ENCODE results near the gene FAR1. TPM values are rescaled to one million over a fixed set of nuclear protein-coding genes. Genes with fewer than 3 reads are reported as not detected.
"Not testable (repeated sequence)": the region's sequence is repeated elsewhere in the genome, so short reads cannot be mapped to it uniquely, and the experiment has no call there.

The FAR1 gene
- total RNA-seq, 1 experiment from 2014 or later: 44.7 TPM

DNA sequence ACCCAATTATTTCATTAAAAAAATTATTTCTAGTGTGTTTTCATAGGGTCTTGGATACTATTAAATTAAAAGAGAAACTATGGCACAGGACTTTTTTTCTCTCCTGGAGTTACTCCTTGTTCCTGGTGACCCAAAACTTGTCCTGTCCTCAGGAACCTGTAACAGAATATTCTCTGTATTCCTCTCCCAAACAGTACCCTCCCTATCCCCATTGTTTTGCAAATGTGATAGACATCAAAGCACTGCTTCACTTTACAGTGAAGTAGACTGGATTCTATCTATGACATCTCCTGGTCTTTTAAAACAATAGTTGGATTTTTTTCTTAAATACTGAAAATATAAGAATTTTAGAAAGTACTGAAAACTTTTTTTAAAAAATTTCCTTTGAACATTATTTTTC lies 37.2 kb downstream of the FAR1 start:
- no peak for DNase-seq (ENCODE audit: low read depth)

DNA sequence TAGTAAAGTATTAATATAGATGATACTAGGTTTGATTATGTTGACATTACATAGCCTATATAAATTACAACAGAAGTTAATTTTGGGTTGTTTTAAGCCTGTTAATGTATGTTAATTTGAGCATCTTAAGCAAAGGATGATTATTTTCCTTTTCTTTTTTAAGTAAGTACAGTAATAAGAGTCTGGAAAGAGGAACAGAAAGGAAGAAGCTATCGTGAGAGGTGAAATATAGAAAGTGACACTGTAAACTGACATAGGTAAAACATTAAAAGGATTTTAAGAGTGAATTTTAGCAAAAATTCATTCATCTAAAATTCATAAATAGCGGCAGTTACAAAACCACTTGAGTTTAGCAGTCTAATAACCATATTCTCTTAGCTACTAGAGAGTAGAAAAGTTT lies 45.5 kb downstream of the FAR1 start:
- DNase-seq (ENCODE audit: low read depth): no peak

DNA sequence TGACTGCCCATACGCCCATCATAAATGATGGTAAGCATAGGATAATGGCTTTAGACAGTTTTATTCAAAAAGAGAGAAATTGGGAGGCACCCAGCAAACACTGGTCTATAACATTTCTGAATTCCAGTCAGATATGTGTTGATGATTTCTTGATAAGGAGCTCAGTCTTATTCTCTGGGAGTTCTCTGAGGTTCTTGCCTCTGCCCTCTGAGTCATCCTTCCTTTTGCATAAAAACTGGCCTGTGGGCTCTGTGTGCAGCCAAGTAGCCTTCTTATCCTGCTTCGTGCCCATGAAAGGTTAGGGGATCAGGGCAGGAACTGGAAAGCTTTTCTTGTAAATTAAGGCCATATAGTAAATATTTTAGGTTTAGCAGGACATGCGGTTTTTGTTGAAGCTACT lies 48.9 kb downstream of the FAR1 start:
- DNase-seq (ENCODE audit: low read depth): peak; percentile 90

DNA sequence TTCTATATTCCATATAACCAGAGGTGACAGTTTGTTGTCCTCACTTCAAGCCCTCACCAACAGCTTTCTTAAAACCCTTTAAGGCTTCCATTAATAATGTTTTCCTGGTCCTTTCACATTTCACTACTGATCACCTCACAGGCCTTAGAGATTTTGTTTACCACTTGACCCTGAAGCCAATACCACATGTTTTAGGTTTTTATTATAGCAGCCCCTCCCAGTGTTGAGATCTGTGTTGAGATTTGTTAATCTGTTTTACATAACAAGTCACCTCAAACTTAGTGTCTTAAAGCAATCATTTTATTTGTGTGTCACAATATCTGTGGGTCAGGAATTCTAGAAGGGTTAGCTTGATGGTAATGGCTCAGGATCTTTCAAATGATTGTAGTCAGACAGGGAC lies 49.9 kb downstream of the FAR1 start:
- DNase-seq (ENCODE audit: low read depth): no peak

DNA sequence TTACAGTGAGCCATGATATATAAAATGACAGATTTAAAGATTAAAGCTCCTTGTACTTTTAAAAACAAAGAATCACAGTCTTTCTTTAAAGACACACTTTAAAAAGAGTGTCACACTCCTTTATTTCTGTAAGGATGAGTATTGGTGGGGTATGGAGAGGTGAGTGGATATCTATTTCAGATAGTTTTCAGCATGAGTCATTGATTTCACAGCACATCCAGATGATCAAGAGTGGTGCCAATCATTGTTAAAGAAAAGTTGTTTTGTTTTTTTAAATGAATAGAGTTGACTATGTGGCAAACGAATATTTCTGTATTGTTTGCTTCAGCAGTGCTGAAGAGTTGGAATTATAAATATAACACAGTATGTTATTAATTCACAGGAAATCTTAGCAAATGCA lies 52.5 kb downstream of the FAR1 start:
- DNase-seq (ENCODE audit: low read depth): peak; percentile 2

DNA sequence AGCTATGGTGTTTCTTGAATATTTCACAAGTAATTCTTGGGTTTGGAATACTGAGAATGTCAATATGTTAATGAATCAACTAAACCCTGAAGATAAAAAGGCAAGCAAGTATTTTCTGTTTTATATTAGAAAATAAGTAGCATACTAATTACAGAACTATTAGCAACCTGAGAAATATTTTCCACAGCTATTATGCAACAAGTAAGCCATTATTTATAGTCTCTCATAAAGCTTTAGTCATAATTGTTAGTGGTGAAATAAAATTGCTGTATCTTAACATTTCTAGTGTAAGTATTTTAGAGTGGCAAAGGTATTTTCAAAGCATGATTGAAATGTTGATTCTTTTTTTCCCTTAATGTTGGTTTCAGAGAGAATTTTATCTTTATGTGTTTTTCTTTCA lies 53.3 kb downstream of the FAR1 start:
- DNase-seq (ENCODE audit: low read depth): no peak

DNA sequence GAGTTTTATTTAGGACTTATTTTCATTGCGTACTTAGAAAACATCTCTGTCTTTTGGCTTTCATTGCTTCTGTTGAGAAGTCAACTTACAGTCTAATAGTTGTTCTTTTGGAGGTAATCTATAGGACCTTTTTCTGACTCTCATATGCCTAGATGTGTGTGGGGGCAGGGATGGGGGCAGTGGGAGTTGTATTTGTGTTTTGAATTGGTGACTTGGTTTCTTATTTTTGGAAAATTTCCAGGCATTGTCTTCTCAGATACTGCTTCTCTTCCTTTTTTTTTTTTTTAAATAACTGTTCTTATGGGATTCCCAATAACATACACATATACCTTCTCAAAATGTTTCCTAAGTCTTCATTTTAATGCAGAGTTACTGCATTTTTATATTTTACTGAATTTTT lies 58.0 kb downstream of the FAR1 start:
- DNase-seq (ENCODE audit: low read depth): no peak

DNA sequence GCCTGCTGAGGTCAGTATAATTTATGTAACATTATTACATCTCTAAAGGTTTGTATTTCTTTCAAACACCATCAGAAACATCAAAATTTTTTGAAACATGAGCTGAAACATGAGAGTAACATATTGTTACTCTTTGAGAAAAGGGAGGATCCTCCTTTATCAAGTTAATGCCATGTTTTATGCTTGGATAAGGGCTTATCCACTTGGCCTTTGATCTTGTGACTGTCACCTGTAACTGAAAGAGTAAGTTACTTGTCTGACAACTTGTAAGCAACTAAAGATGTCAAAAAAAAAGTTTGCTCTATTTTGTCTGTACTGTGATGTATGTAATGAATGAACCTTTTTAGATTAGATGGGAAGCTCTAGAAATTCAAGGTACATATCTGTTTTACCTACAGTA lies 59.6 kb downstream of the FAR1 start:
- DNase-seq (ENCODE audit: low read depth): no peak

DNA sequence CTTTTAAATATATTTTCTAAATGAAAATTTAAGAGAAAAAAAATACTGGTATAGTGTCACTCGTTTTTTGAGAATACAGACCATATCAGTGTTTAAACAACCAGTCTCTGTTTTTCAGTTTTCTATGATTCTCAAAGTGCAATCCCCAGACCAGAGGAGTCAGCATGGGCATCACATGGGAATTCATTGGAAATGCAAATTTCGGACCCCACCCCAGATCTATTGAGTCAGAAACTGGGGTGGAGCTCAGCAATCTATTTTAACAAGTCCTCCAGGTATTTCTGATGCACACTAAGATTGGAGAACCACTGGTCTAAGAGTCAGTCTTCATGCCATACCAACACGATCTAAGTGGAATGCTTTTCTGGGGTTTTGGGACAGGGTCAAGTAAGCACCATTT lies 66.1 kb downstream of the FAR1 start:
- DNase-seq (ENCODE audit: low read depth): no peak

DNA sequence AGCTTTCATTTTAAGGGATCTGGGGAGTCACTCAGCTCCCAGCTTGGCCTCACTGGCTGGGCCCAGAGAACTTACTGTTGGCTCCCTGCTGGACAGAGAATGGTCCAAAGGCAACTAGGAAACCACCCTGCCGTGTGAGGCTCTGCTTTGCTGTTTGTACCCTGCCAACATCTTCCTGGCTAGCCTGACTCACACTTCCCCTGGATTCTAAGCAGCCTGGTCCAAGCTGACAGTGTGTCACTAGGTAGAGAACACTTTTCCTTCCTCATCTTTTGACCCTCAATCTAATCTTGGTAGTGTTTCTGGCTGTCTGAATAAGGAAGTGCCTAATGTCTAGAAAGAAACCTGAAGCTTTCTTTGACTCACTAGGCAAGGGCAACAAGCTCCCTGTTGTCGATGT lies 76.7 kb downstream of the FAR1 start:
- DNase-seq (ENCODE audit: low read depth): peak; percentile 32

DNA sequence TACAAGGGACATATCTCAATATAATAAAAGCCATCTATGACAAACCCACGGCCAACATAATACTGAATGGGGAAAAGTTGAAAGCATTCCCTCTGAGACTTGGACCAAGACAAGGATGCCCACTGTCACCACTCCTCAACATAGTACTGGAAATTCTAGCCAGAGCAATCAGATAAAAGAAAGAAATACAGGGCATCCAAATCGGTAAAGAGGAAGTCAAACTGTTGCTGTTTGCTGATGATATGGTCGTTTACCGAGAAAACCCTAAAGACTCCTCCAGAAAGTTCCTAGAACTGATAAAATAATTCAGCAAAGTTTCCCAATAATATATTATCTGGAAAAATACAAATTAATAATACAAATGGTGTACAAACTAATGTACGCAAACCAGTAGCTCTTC lies 84.8 kb downstream of the FAR1 start:
- DNase-seq (ENCODE audit: low read depth): not testable (repeated sequence)

DNA sequence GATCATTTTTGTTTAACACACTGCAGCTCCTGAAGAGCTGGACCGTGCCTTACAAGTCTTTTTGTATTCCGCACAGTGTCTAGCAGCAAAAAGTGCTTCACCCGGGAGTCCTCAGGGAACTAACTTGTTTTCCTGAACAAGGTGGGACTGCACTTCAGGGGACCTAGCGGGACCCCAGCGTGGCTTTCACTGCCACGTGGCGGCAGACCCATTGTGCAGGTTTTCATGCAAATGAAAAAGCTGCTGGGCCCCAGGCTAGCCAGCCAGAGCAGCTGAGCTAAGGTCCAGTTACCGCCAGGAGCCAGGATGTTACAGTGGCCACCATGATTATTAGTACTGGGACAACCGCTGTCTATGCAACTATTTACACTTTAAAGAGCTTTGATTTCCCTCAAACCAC lies 90.6 kb downstream of the FAR1 start:
- DNase-seq (ENCODE audit: low read depth): no peak

DNA sequence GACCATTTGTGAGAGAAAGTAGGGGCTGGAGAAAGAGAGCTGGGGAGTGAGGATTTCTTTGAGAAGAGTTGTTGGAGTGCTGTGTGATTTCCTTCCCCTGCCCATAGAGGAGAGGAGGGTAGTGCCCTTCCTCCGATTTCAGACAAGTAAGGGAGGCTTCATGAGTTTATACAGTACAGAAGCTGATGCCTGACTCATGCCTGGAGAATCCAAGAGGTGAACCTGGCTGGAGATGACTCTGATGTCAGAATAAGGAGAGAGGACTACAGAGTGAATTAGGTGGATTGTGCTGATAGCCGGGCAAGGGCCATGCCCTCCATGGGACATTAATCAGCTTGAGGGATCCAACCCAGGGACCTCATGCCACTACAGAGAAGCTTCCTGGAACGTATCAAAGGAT lies 91.6 kb downstream of the FAR1 start:
- no peak for DNase-seq (ENCODE audit: low read depth)

DNA sequence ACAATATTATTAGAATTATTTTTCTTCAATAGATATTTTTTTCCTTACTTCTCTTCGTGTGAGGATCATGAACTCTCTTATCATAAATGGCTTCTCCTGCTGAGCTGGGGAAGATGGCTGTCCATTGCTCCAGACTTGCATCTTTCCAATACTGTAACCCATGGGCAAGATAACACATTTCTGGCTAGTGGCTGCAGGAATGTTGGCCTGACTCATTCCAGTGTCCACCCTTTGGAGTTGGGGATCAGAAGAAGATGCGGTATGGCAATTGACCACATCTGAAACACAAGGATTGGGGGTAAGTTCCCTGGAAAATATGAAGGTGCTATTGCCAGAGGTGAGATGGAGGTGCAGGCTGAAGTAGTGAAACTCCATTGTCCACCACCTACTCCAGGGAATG lies 92.8 kb downstream of the FAR1 start:
- peak; percentile 15 for DNase-seq (ENCODE audit: low read depth)

DNA sequence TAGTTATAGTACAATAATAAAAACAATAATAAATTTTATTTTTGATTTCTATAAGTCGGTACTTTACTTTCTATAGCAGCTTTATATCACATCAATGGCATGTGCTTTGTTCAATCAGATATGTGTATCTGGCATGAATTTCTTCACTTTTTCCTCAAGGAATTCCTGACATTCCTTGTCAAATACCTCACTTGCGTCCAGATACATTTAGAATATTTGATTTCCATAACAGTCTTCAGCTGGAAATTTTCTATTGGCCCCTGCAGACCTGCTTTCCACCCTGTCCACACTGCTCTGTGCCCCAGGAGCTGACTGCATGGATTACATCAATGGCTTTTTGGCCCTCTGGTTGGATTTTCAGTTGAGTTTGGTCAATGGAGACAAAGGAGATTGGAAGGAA lies 93.2 kb downstream of the FAR1 start:
- no peak for DNase-seq (ENCODE audit: low read depth)

DNA sequence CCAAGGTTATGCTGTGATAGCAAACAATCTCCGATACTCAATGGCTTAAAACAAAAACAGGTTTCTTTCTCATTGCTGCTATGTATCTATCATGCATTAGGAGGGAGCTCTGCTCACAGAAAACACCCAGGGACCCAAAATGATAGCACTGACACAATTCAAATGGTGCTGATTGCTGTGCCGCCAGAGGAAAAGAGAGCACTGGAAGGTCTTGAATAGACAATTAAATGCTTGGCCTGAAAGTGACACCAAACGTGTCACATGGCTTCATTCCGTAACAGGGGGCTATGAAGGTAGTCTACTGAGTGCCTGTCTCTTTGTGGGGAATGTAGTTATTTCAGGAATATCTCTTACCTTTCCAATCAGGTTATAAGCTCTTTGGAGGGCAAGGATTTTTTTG lies 94.2 kb downstream of the FAR1 start:
- DNase-seq (ENCODE audit: low read depth): no peak

DNA sequence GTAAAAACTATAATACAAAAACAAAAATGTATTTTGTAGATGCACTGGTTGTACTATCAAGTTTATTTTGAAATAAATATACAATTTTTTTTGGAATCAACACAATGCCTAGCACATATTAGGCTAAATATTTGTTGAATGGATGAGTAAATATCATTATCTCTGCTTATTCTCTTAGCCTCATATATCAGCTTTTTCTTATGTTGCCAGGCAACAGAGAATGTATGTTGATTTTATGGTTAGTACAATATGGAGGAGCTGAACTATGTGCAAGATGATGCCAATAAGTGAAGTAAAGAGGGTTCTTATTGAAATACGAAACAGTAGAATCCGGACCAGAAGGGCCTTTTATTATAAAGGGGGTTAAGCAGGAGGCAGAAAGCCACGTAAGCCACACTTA lies 94.9 kb downstream of the FAR1 start:
- no peak for DNase-seq (ENCODE audit: low read depth)

DNA sequence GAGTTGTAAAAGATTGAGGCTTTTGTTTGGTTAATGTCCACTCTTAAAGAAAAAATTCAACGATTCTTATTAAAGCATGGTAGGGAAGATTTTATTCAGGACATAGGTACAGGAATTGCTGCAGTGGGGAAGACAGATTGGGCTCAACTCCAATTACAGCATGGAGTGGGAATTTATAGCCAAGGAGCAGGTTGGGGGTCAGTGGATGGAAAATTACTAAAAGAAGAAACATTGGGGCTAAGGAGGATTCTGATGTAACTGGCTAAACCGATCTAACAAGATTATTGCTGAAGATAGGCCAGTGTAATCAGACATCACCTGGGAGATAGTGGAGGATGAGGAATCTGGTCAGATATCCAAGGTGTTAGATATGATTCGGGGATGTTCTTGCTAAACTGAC lies 97.4 kb downstream of the FAR1 start:
- no peak for DNase-seq (ENCODE audit: low read depth)

DNA sequence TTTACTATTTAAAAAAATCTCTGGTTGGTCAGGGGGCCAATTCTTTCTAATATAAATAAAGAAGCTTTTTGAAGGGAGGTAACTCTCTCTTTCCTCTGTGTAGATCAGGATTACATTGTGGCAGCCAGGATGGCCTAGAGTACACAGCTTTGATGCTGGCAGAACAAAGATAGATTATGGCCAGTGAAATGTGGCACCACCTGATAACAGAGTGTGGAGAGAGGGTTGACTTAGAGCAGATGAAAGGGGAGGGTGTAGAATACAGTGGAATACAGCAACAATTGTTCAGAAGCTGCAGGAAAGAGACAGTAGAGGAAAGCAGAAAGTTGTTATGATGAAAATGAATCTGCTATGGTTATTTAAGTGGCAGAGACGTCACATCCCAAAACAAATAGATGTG lies 99.0 kb downstream of the FAR1 start:
- no peak for DNase-seq (ENCODE audit: low read depth)

DNA sequence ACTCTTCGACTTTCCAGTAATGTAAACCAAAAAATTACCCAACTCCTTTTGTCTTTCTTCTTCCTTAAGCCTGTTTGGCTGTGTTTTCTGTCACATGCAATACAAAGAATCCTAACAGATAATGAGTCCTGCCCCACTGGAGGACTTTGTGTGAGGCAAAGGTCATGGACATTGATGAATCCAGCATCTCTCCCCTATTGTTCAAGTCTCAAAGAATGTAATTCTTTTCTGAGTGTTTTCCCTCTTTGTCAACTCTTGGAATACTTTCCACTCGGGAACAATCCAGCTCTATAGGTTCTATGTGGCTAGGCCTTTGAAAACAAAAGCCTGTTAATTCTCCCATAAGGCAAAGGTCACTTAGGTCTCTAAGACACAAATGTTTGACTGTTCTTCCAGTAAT lies 100.7 kb downstream of the FAR1 start:
- DNase-seq (ENCODE audit: low read depth): no peak

DNA sequence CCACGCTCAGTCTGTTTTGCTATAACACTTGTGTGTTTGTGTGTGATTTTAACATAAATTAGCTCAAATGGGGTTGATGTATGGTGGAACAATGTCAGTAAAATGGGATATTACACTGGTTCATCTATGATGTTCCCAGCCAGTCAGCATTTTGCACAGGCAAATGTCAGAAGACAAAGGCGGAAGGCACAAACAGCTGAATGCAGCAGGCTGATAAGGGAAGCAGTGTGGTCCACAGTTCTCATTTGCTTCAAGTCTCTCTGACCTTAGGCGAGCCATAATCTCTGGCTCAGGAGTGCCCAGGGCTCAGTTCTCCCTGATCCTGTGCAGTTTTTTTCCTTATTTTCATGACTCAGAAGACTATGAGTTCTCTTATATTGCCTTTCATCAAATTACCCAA lies 102.7 kb downstream of the FAR1 start:
- DNase-seq (ENCODE audit: low read depth): no peak

DNA sequence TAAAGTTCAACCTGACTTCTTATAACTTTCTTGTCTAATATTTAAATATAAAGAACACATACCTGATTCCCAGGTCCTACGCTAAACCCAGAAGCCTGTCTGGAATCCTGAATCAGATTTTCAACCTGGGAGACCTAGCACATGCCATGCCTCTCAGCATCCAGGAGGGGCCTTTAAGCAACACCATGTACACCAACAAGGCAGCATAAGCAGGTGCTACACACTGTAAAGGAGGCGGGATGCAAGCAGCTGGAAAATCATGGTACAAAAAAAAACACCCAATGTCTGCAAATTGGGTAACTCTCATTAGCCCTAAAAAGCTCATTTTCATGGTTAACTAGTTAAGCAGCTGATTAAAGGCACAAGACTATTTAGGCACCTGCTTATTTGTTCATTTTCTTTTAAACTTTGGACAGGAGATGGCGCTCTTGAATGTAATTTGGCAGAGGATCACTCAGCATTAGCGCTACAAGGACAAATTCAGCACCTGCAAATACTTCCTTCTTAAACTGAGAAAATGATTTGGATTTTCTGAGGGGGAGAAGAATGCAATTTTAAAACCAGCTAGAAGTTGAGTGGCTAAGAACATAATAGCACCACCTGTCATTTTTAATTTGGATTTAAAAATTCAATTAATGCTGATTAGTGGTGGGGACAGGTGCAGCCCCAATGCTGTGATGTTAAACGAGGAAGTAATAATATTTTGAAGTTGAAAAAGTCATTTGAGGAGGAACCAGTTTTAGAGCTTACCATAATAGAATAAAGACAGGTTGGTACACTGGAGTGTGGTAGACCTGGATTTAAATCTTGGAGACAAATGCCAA lies 104.0 kb downstream of the FAR1 start:
- DNase-seq (ENCODE audit: low read depth): peak; percentile 51

DNA sequence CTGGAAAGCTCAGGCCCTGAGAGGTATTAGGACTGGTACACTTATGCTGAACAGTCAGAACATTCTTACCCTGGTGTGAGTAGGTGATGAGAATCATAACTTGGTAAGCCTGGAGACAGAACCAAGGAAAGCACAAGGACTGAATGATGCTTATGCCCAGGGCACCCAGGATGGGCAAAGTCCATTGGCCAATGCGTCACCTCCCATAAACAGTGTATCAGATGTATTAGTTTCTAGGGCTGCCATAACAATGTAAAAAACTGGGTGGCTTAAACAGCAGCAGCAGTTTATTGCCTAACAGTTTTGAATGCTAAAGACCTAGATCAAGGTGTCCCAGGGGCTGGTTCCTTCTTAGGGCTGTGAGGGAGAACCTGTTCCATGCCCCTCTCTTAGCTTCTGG lies 107.0 kb downstream of the FAR1 start:
- no peak for DNase-seq (ENCODE audit: low read depth)

DNA sequence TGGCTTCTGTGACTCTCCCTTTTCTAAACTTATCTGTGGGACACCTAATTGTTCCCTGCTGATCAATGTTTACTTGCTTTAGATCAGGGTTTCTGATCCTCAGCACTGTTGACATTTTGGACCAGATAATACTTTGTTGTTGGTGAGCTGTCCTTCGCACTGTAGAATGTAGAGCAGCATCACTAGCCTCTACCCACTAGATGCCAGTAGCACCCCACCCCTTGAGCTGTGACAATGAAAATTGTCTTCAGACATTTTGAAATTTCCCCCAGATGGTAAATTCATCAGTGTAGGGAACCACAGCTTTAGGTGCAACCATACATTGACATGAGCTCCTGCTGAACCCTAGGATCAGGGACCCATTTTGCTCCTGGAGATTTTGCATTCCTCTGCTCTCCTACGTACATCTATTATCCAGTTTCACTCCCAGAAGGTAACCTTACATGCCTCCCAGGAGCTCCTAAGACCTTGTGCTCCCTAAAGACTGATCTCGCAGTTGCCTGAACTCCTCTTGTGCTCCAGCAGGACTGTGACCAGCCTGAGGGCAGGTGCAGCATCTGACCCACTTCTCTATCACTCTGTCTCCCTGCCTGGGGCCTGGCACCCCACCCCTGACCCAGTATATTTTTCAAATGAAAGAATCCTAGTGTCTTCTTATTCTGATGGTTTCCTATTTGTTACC lies 107.8 kb downstream of the FAR1 start:
- DNase-seq (ENCODE audit: low read depth): peak; percentile 21
